Measurements from ENCODE around the gene NFIB.

- TF ChIP-seq CTCF (IDR thresholded peaks at IDR 0.05) (no peak), POLR2A (IDR thresholded peaks at IDR 0.05) (no peak)
Measured at GRCh38 chr9:14131356-14132088, 182.4 kb downstream of the NFIB start.

All from uterus (tissue), 2 donors.